Progenitor cell of endocrine pancreas (in vitro differentiated cells): Measurements from ENCODE around the gene CARHSP1. TPM values are rescaled to one million over a fixed set of nuclear protein-coding genes. Genes with fewer than 3 reads are reported as not detected.
"Not testable (repeated sequence)": the region's sequence is repeated elsewhere in the genome, so short reads cannot be mapped to it uniquely, and the experiment has no call there.

Source experiments
- DNase-seq: peaks from one replicate; pipeline ENCODE4 v3.0.0; 2021; ENCODE audit warnings: low spot score; ENCODE audit not compliant: unreplicated experiment
- H3K27ac Mint-ChIP-seq: 2 replicates; pipeline ENCODE4 v1.8.0; 2021; ENCODE audit warnings: mild to moderate bottlenecking, moderate library complexity, mixed read lengths
- H3K27me3 Mint-ChIP-seq: 2 replicates; pipeline ENCODE4 v1.8.0; 2021; ENCODE audit warnings: mixed read lengths
- H3K36me3 Mint-ChIP-seq: 2 replicates; pipeline ENCODE4 v1.8.0; 2022; ENCODE audit warnings: mixed read lengths; ENCODE audit not compliant: insufficient read depth
- H3K4me1 Mint-ChIP-seq: 2 replicates; pipeline ENCODE4 v1.8.0; 2021; ENCODE audit warnings: low read depth, mixed read lengths
- H3K4me3 Mint-ChIP-seq: 2 replicates; pipeline ENCODE4 v1.8.0; 2021; ENCODE audit warnings: low read depth, mild to moderate bottlenecking, moderate library complexity, mixed read lengths
- H3K9me3 Mint-ChIP-seq: 2 replicates; pipeline ENCODE4 v1.8.0; 2021; ENCODE audit warnings: low read depth, mixed read lengths
- long read RNA-seq: library from polyadenylated mRNA; unstranded; transcript quantifications from one replicate; pipeline ENCODE4 v2.0.0, GENCODE V29; 2020
- total RNA-seq: library from RNA; stranded (reverse); gene quantifications from 2 replicates; pipeline ENCODE4 v1.2.1, GENCODE V29; 2021
- TF ChIP-seq, protein P1 (sequence below): fragments of 200-600 bp; sonication (generic); IDR thresholded peaks from one replicate; pipeline ENCODE4 v1.5.0; 2021; ENCODE audit warnings: antibody characterized with exemption, mild to moderate bottlenecking; ENCODE audit not compliant: unreplicated experiment

CARHSP1 gene
- total RNA-seq: 117 and 122 TPM in 2 replicates
- long read RNA-seq, partial matches to known transcripts: 0 of 11 reads
- long read RNA-seq, other reads (novel, unspliced or antisense): 8 of 11 reads

DNA sequence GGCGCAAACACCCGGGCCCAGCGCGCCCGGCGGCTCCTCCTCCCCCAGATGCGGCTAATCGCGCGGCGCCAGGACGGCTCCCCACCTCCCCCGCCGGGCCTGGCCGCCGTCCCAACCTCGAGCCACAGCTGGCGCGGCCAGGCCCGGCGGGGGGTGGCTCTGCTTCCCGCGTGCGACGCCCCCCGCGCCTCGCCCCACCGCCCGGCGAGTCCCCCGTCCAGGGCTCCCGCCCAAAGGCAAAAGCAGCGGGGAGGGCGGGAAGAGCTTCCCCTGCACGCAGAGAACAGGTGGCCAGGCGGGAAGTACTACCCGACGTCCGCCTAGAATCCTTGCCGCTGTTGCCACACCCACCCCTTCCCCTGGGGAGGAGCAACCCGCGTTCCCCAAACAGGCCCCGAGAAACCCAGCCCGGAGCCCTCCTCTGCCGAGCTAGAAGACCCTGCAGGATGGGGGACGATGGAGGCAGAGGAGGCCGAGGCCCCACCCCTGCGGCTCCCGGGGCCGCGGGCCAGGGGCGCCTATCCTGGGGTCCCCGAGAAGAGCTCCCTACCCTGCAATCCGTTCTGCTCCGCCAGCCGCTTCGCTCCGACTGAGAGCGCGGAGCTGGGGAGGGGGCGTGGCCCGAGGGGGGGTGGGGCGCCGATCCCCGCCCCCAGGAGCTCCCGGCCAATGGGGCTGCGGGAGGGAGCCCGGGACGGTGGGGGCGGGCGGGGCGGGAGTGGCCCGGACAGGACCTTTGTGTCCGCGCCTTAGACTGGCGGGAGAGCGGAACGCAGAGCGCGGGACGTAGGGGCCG, at the start of gene CARHSP1:
Gene CARHSP1 (minus strand): TSS at position 591 of the 796 bp plus-strand sequence. CDS start 9,678 bp downstream, outside the sequence.
- peak; percentile 80 for DNase-seq
- Mint-ChIP-seq H3K4me3 (peak within 1 kb of the TSS; percentile 94), H3K27me3 (no peaks in the 10 kb centered on the region), H3K4me1 (peaks cover 40% of the 10 kb centered on the region), H3K36me3 (no peaks in the 10 kb centered on the region), H3K9me3 (no peaks in the 10 kb centered on the region), H3K27ac (peak within 1 kb of the TSS; percentile 93)
- TF ChIP-seq, protein P1, sequence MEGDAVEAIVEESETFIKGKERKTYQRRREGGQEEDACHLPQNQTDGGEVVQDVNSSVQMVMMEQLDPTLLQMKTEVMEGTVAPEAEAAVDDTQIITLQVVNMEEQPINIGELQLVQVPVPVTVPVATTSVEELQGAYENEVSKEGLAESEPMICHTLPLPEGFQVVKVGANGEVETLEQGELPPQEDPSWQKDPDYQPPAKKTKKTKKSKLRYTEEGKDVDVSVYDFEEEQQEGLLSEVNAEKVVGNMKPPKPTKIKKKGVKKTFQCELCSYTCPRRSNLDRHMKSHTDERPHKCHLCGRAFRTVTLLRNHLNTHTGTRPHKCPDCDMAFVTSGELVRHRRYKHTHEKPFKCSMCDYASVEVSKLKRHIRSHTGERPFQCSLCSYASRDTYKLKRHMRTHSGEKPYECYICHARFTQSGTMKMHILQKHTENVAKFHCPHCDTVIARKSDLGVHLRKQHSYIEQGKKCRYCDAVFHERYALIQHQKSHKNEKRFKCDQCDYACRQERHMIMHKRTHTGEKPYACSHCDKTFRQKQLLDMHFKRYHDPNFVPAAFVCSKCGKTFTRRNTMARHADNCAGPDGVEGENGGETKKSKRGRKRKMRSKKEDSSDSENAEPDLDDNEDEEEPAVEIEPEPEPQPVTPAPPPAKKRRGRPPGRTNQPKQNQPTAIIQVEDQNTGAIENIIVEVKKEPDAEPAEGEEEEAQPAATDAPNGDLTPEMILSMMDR: no peak

DNA sequence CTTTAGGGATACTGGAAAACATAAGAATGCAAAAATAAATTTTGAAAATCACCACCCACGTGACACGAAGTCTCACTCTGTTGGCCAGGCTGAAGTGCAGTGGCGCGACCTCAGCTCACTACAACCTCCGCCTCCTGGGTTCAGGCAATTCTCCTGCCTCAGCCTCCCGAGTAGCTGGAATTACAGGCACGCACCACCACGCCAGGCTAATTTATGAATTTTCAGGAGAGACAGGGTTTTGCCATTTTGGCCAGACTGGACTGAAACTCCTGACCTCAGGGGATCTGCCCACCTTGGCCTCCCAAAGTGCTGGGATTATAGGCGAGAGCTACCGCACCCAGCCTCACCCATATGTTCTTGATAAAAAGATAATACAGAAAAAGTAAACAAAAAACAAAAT, 48.5 kb upstream of the CARHSP1 start:
- H3K4me3 Mint-ChIP-seq, H3K27ac Mint-ChIP-seq, H3K27me3 Mint-ChIP-seq, H3K9me3 Mint-ChIP-seq, DNase-seq: not testable (repeated sequence)
- H3K36me3 Mint-ChIP-seq: peaks cover 54% of the 10 kb centered on the region
- H3K4me1 Mint-ChIP-seq: peaks cover 34% of the 10 kb centered on the region

DNA sequence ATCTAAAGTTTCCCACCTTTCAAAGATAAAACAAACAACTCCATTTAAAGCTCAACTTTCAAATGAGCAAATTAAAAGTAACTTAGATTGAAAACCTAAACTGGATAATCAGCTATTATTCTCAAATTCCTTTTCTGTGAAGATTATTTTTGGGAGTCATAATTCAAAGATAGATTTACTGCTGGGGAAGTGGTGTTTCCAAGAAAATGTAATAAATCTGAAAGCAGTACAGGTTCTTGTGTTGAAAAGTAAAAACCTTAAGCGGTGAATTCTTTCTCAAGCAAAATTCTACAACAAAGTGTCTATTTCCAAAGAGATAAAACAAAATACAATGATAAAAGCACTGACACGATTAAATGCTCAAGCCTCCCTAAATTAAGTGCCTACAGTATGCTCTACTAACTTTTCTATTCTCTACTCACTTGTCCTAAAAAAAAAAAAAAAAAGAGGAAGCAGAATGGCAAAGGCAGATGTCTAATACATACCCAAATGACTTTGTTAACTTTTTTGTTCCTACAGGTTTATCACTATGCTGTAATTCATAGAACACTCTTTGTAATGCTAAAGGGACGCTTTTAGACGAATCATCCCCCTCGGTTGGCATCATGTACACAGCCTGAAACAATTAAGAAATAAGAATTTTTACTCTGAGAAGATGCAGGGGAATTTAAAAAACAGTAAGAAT, 47.9 kb upstream of the CARHSP1 start:
- peak overlapping the region; percentile 54 for H3K27ac Mint-ChIP-seq
- H3K4me3 Mint-ChIP-seq: no peak overlapping the region
- no peak for DNase-seq
- no peaks in the 10 kb centered on the region for H3K27me3 Mint-ChIP-seq
- no peaks in the 10 kb centered on the region for H3K9me3 Mint-ChIP-seq
- peaks cover 54% of the 10 kb centered on the region for H3K36me3 Mint-ChIP-seq
- peaks cover 40% of the 10 kb centered on the region for H3K4me1 Mint-ChIP-seq
- TF ChIP-seq, protein P1: no peak

DNA sequence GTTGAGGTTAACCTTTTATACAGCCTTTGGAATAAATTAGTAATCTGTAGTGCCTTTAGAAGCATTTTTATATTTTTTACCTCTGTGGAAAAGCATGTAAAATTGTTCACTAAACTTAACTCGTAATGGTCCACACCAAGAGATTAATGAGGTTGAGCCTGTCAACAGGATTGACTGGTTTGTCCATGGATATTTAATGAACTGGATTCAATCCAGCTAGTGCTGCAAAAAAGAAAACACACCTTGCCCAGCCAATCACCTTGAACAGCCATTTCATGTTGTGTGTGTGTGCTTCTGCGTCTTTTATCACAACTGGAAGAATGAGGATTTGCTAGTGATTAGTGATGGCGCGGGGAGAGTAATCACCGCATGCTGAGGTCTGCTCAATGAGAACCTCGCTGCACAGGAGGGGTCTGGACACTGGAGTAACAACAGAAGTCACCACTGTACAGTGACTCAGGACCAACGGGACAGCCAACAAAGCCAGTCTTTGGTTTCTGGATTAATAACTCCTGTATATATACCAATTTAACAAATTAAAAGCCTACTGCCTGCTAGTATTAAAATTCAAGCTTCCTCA, 47.0 kb upstream of the CARHSP1 start:
- H3K4me1 Mint-ChIP-seq: peaks cover 49% of the 10 kb centered on the region
- TF ChIP-seq, protein P1: no peak
- H3K4me3 Mint-ChIP-seq: peak overlapping the region; percentile 36
- H3K27ac Mint-ChIP-seq: peak overlapping the region; percentile 84
- DNase-seq: no peak
- peaks cover 51% of the 10 kb centered on the region for H3K36me3 Mint-ChIP-seq
- no peaks in the 10 kb centered on the region for H3K27me3 Mint-ChIP-seq
- no peaks in the 10 kb centered on the region for H3K9me3 Mint-ChIP-seq

DNA sequence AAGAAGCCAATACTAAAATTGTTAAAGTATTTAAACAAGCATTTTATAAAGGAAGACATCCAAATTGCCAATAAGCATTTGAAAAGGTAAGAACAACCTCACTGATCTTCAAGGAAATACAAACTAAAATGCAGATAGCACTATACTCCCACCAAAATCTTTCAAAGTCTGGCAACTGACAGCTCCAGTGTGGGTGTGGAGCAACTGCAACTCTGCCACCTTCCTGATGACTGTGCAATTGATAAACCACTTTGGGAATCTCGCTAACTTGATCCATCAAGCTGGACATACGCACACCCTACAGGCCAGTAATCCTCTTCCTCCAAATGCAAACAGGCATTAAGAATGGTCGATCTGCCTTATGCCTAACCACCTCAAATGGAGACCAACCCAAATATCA, 45.3 kb upstream of the CARHSP1 start:
- H3K9me3 Mint-ChIP-seq: no peaks in the 10 kb centered on the region
- TF ChIP-seq, protein P1: no peak
- no peaks in the 10 kb centered on the region for H3K27me3 Mint-ChIP-seq
- H3K36me3 Mint-ChIP-seq: peaks cover 47% of the 10 kb centered on the region
- H3K4me1 Mint-ChIP-seq: peaks cover 59% of the 10 kb centered on the region
- no peak overlapping the region for H3K27ac Mint-ChIP-seq
- no peak for DNase-seq
- no peak overlapping the region for H3K4me3 Mint-ChIP-seq
